Gastroesophageal sphincter (tissue), 3 donors: ENCODE measurements around the gene CRTC3.
"Not testable (repeated sequence)": the region's sequence is repeated elsewhere in the genome, so short reads cannot be mapped to it uniquely, and the experiment has no call there.

ENCODE experiments used
- EP300 ChIP-seq: sonication (generic); formaldehyde crosslinking; IDR thresholded peaks from one replicate; pipeline ENCODE4 v1.6.1; 2017; ENCODE audit warnings: antibody characterized with exemption, mild to moderate bottlenecking
- POLR2A ChIP-seq, 2 donors: fragments of 450-650 bp; IDR thresholded peaks; one replicate each; pipeline ENCODE4 v1.6.1; 2017; ENCODE audit warnings: antibody characterized with exemption in 2 of 2, mild to moderate bottlenecking in 2 of 2, moderate library complexity in 1 of 2
- POLR2AphosphoS5 ChIP-seq: sonication (generic); formaldehyde crosslinking; IDR thresholded peaks from one replicate; pipeline ENCODE4 v1.6.1; 2017; ENCODE audit warnings: antibody characterized with exemption
- TF ChIP-seq, protein P1 (sequence below), 4 experiments: fragments of 200-600 bp in 2 of 4; fragments of 450-650 bp in 2 of 4; sonication (generic) in 1 of 4; IDR thresholded peaks; one replicate each; pipeline ENCODE4 v1.5.1; 2017 to 2019; ENCODE audit warnings: antibody characterized with exemption in 4 of 4, mild to moderate bottlenecking in 2 of 4, moderate library complexity in 2 of 4

DNA sequence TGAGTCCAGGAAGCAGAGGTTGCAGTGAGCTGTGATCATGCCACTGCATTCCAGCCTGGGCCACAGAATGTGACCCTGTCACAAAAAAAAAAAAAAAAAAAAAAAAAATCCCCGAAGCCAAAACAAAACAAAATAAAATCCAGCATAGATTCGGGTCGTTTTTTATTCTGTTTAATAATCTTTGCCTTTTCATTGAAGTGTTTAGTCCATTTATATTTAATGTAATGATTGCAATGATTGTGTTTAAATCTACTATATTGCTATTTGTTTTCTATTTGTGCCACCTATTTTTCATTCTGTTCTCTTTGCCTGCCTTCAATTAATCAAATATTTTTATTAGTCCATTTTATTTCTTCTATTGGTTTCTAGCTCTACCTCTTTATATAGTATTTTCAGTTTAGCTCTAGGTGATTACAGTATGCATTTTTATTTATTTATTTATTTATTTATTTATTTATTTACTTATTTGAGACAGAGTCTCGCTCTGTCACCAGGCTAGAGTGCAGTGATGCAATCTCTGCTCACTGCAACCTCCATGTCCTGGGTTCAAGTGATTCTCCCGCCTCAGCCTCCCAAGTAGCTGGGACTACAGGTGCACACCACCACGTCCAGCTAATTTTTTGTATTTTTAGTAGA, 159.7 kb downstream of the CRTC3 start:
- TF ChIP-seq, protein P1, sequence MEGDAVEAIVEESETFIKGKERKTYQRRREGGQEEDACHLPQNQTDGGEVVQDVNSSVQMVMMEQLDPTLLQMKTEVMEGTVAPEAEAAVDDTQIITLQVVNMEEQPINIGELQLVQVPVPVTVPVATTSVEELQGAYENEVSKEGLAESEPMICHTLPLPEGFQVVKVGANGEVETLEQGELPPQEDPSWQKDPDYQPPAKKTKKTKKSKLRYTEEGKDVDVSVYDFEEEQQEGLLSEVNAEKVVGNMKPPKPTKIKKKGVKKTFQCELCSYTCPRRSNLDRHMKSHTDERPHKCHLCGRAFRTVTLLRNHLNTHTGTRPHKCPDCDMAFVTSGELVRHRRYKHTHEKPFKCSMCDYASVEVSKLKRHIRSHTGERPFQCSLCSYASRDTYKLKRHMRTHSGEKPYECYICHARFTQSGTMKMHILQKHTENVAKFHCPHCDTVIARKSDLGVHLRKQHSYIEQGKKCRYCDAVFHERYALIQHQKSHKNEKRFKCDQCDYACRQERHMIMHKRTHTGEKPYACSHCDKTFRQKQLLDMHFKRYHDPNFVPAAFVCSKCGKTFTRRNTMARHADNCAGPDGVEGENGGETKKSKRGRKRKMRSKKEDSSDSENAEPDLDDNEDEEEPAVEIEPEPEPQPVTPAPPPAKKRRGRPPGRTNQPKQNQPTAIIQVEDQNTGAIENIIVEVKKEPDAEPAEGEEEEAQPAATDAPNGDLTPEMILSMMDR (IDR thresholded peaks at IDR 0.05) = not testable (repeated sequence)
- TF ChIP-seq POLR2AphosphoS5; EP300; POLR2A (IDR thresholded peaks at IDR 0.05): not testable (repeated sequence)
